GM15510 (cell line): Measurements from ENCODE around the gene NOL4L.

Experiments used
- POLR2A ChIP-seq: IDR thresholded peaks from 3 replicates; pipeline ENCODE4 v1.6.1; 2011; ENCODE audit warnings: borderline replicate concordance; ENCODE audit not compliant: insufficient read length; ENCODE audit errors: extremely low read depth

Gene NOL4L

DNA sequence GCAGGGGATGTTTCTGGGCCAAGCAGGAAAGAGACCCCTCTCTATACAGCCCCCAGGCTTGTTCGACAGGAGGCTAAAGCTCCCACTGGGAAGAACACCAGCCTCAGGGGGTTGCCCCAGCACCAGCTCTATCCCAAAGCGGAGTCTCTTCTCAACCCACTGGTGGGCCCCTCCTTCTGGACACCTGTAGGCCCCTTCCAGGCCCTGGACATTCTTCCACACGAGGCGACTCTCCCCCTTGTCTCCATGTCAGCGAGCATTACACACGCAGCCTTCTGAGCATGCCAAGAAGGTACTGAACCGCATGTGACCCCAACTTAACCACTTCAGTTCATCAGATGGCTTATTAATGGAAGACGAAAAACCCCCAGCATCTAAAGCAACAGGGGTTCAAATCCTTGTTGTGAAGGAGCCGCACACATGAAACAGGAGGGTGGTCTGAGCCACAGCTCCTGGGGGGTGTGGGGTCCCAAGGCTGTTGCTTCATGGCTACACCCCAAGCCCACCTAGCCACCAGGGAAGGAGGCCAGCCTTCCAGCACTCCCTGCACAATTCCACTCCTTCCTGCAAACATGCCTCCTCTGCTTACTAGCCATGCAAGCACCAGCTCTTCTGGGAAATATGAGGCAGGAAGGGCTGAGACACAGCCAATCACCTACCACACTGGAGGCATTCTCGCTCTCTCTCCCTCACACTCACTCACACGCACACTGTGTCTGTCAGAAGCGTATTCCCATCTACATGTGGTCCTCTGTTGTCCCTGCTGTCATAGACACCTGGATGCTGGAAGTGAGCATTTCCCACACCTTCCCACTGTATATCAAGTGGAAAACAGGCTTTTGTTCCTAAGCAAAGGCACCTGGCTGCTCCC is 104.5 kb downstream of the NOL4L start:
- no peak for TF ChIP-seq POLR2A

DNA sequence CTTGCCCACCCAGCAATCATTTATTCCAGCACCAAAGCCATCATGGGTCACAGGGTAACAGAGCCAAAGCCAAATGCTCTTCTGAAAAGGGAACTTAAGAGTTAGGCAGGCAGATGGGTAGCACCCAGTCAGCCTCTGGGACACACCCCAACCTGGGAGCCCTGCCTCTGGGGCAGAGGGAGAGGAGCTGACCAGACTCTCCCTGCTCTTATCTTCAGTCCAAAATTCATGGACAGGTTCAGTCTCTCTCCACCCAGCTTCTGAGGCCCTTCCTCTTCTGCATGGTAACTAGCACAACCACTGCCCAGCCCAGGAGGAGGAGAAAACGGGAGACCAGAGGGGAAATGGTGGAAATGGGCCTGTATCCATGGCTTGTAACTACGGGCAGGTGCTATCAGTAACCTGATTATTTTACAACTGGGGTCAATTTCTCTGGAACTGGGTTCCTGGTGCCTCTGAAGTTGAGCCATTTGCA is 105.4 kb downstream of the NOL4L start:
- no peak for TF ChIP-seq POLR2A

DNA sequence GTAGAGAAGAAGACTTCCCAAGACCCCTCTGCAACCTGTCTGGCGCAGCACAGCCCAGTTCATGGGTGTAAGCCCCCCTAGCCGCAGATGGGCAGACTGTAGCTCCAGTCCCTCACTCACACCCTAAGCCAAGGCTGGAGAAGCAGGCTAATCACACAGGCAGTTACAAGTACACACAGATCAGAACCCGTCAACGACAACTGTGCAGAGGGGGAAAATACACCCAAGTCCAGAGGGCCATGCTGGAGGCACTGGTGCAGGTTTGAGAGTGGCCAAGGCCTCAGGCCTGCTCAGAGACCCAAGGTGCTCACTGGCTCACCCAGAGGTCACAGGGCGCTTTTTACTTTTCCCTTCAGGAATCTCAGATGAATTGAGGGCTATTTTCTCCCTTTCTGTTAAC is 106.1 kb downstream of the NOL4L start:
- TF ChIP-seq POLR2A: no peak

GRCh38 chr20:32478576-32478975 is 106.6 kb downstream of the NOL4L start:
- no peak for TF ChIP-seq POLR2A

DNA sequence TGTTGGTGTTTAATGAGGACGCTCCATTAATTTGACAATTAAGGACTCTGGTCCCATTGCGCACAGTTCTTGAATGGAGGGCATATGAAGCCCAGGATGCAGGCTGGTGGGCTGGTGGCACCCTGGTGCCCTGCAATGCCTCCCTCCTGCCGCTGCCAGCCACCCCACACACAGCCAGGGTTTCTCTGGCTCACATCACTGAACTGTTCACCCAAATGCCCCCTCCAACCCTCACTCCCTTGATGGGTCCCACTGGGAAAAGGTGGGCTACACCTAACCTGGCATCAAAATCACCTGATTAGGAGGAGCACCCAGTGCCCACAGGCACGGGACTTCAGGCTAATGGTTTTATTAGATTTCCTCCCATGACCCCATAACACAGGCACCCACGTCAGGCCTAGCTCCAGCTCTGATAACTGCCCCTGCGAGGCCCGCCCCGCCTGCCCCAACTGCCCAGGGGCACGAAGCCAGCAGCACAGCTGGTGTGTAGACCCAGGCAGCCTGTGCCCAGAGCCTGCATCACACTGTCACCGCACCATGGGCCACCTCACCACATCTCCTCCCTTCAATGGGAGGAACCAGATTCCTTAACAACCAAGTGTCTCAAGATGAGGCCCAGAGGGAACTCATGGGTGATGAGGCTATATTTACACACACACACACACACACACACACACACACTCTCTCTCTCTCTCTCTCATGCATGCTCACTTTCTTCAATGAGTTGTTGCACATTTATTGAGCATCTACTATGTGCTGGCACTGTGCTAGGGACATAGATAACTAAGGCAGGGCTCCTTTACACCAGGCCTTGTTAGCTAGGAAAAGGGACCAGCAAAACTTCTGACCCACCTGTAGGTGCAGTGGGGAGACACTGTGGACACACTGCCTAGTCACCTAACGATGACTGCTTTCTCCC is 107.3 kb downstream of the NOL4L start:
- TF ChIP-seq POLR2A: no peak

GRCh38 chr20:32476684-32477593 is 108.2 kb downstream of the NOL4L start:
- no peak for TF ChIP-seq POLR2A

GRCh38 chr20:32474967-32475811 is 109.9 kb downstream of the NOL4L start:
- TF ChIP-seq POLR2A: no peak

GRCh38 chr20:32474717-32474966 is 110.5 kb downstream of the NOL4L start:
- TF ChIP-seq POLR2A: no peak

- TF ChIP-seq POLR2A: no peak
These were observed 111.0 kb downstream of the NOL4L start for GRCh38 chr20:32474009-32474716.

- TF ChIP-seq POLR2A: no peak
These were observed 111.7 kb downstream of the NOL4L start for GRCh38 chr20:32473231-32474008.

GRCh38 chr20:32472581-32473207 is 112.4 kb downstream of the NOL4L start:
- no peak for TF ChIP-seq POLR2A

DNA sequence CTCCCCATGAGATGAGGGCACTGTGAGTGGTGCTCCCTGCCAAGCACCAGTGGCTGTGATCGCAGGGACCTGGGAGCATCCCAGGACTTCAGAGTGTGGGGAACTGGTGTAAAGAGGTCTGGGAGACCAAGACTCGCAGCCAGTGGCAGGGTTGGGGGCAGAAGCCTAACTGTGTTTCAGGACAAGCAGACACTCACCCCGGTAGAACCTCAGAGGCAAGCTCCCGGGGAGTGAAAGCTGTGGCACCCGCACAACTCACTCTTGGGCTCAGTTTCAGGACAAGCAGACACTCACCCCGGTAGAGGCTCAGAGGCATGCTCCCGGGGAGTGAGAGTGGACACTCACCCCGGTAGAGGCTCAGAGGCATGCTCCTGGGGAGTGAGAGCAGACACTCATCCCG is 114.2 kb downstream of the NOL4L start:
- no peak for TF ChIP-seq POLR2A
